Measurements from ENCODE around the gene CCL25. TPM values are rescaled to one million over a fixed set of nuclear protein-coding genes. Genes with fewer than 3 reads are reported as not detected.

CCL25 gene
- total RNA-seq, 1 donor from 2014 or later = 1.4 TPM

DNA sequence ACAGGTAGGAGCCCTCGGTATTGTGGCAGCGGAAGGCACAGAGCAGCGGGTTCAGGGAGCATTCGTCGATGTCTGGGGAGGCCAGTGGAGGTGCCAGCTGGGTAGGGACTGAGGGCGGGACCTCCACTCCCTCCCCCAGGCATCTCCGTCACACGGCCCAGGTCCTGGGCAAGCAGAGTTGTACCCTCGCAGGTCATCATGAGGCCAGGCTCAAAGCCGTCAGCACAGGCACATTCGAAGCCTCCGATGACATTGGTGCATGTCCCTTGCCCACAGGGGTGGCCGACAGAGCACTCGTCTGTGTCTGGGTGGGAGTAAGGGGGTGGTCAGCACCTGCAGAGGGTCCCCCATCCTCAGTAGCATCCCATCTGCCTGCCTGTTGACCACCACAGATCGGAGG, 35.3 kb downstream of the CCL25 start:
- peaks cover 13% of the 10 kb centered on the region for H3K36me3 Mint-ChIP-seq
- H3K4me1 Mint-ChIP-seq (ENCODE audit: unreplicated experiment) = no peaks in the 10 kb centered on the region
- no peak overlapping the region for H3K27ac Mint-ChIP-seq
- no peaks in the 10 kb centered on the region for H3K27me3 Mint-ChIP-seq
- no peaks in the 10 kb centered on the region for H3K9me3 Mint-ChIP-seq
- H3K4me3 Mint-ChIP-seq = no peak overlapping the region
- TF ChIP-seq, protein P1, sequence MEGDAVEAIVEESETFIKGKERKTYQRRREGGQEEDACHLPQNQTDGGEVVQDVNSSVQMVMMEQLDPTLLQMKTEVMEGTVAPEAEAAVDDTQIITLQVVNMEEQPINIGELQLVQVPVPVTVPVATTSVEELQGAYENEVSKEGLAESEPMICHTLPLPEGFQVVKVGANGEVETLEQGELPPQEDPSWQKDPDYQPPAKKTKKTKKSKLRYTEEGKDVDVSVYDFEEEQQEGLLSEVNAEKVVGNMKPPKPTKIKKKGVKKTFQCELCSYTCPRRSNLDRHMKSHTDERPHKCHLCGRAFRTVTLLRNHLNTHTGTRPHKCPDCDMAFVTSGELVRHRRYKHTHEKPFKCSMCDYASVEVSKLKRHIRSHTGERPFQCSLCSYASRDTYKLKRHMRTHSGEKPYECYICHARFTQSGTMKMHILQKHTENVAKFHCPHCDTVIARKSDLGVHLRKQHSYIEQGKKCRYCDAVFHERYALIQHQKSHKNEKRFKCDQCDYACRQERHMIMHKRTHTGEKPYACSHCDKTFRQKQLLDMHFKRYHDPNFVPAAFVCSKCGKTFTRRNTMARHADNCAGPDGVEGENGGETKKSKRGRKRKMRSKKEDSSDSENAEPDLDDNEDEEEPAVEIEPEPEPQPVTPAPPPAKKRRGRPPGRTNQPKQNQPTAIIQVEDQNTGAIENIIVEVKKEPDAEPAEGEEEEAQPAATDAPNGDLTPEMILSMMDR (conservative IDR thresholded peaks at IDR 0.05) = no peak
- DNase-seq (ENCODE audit: extremely low spot score, unreplicated experiment) = no peak

DNA sequence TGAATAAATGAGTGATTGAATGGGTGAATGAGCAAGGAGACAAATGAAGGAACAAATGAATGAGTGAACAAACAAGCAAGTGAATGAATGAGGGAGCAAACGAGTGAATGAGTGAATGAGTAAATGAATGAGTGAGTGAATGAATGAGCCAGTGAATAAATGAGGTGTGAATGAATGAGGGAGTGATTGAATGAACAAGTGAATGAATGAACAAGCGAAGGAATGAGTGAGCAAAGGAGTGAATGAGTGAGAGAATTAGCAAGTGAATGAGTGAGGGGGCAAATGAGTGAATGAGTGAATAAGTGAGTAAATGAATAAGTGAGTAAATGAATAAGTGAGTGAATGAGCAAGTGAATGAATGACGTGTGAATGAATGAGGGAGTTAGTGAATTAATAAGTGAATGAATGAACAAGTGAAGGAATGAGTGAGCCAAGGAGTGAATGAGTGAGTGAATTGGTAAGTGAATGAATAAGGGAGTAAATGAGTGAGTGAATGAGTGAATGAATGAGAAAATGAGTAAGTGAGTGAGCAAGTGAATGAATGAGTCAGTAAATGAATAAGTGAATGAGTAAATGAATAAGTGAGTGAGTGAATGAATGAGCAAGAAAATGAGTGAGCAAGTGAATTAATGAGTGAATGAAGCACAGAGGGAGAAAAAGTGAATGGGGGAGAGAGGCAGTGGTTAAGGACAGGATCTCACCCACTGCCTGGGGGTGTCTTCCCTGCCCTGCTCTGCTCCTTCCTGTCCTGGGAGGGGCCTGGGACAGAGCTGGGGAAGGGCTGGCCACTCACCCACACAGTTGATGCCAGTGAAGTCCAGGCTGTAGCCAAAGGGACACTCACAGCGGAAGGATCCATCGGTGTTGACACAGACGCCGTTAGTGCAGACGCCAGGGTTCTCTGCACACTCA, 36.4 kb downstream of the CCL25 start:
- TF ChIP-seq, protein P1 (conservative IDR thresholded peaks at IDR 0.05) = no peak
- no peak for DNase-seq (ENCODE audit: extremely low spot score, unreplicated experiment)
- Mint-ChIP-seq H3K4me3 (no peak overlapping the region), H3K9me3 (no peaks in the 10 kb centered on the region), H3K27me3 (no peaks in the 10 kb centered on the region), H3K36me3 (peaks cover 16% of the 10 kb centered on the region), H3K4me1 (ENCODE audit: unreplicated experiment) (no peaks in the 10 kb centered on the region), H3K27ac (no peak overlapping the region)

GRCh38 chr19:8089664-8090601, 37.4 kb downstream of the CCL25 start:
- peaks cover 21% of the 10 kb centered on the region for H3K36me3 Mint-ChIP-seq
- H3K27ac Mint-ChIP-seq = peak overlapping the region; percentile 43
- no peak for DNase-seq (ENCODE audit: extremely low spot score, unreplicated experiment)
- H3K9me3 Mint-ChIP-seq = no peaks in the 10 kb centered on the region
- no peak overlapping the region for H3K4me3 Mint-ChIP-seq
- no peaks in the 10 kb centered on the region for H3K4me1 Mint-ChIP-seq (ENCODE audit: unreplicated experiment)
- H3K27me3 Mint-ChIP-seq = no peaks in the 10 kb centered on the region
- TF ChIP-seq, protein P1 (conservative IDR thresholded peaks at IDR 0.05) = no peak

DNA sequence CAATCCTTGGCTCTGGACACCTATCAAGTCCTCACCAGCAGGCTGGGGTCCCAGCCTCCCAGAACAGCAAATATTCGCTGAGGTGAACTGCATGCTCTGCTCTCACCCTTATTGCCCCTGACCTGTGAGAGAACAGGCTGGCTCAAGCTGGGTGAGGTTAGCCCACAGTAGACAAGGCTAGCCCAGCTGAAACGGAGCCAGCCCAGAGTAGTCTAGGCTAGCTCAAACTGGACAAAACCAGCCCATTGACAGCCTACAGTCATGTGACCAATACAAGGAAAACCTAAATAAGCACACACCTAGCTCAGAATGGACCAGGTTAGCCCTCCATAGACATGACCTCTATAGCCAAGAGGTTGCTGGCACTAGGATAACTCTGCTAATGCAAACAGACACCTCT, 38.4 kb downstream of the CCL25 start:
- H3K27ac Mint-ChIP-seq = no peak overlapping the region
- no peaks in the 10 kb centered on the region for H3K9me3 Mint-ChIP-seq
- H3K4me3 Mint-ChIP-seq = no peak overlapping the region
- DNase-seq (ENCODE audit: extremely low spot score, unreplicated experiment) = no peak
- TF ChIP-seq, protein P1 (conservative IDR thresholded peaks at IDR 0.05) = no peak
- no peaks in the 10 kb centered on the region for H3K4me1 Mint-ChIP-seq (ENCODE audit: unreplicated experiment)
- H3K27me3 Mint-ChIP-seq = no peaks in the 10 kb centered on the region
- H3K36me3 Mint-ChIP-seq = peaks cover 26% of the 10 kb centered on the region

- no peaks in the 10 kb centered on the region for H3K9me3 Mint-ChIP-seq
- H3K4me1 Mint-ChIP-seq (ENCODE audit: unreplicated experiment) = no peaks in the 10 kb centered on the region
- TF ChIP-seq, protein P1 (conservative IDR thresholded peaks at IDR 0.05) = no peak
- H3K27me3 Mint-ChIP-seq = no peaks in the 10 kb centered on the region
- no peak overlapping the region for H3K4me3 Mint-ChIP-seq
- H3K36me3 Mint-ChIP-seq = peaks cover 49% of the 10 kb centered on the region
- no peak overlapping the region for H3K27ac Mint-ChIP-seq
- no peak for DNase-seq (ENCODE audit: extremely low spot score, unreplicated experiment)
Measured at GRCh38 chr19:8093740-8094139, 41.2 kb downstream of the CCL25 start.

Measured in type B pancreatic cell (in vitro differentiated cells).